K562 (cell line): ENCODE data around the gene SYN1. TPM values are rescaled to one million over a fixed set of nuclear protein-coding genes. Genes with fewer than 3 reads are reported as not detected.

Source experiments
- ADNP ChIP-seq: fragments of 200-800 bp; sonication (Bioruptor generic); IDR thresholded peaks from 2 replicates; pipeline ENCODE4 v1.6.1; 2016; ENCODE audit warnings: missing genetic modification characterization, missing compliant biosample characterization
- PPARD ChIP-seq: fragments of 250-450 bp; sonication (Bioruptor Pico); IDR thresholded peaks from 2 replicates; pipeline ENCODE4 v1.8.0; 2022; ENCODE audit warnings: inconsistent platforms, mild to moderate bottlenecking, moderate library complexity
- SLC30A9 ChIP-seq: fragments of 250-450 bp; sonication (Bioruptor Pico); IDR thresholded peaks from 2 replicates; pipeline ENCODE4 v1.8.0; 2022; ENCODE audit warnings: mild to moderate bottlenecking, moderate library complexity
- ZNF184 ChIP-seq: sonication (generic); formaldehyde crosslinking; IDR thresholded peaks from 2 replicates; pipeline ENCODE4 v1.5.0; 2020; ENCODE audit warnings: missing genetic modification reagents
- ZNF24 ChIP-seq: fragments of 450-650 bp; IDR thresholded peaks from 2 replicates; pipeline ENCODE4 v1.6.1; 2016
- polyA plus RNA-seq, 8 experiments: library from polyadenylated mRNA; depleted of rRNA in 4 of 8; stranded (reverse) in 5 of 8; unstranded in 3 of 8; fragments of >200 nt; fragmentation: Nextera tagmentation in 2 of 8; fragmentation: Illumina TruSeq in 1 of 8; extraction: Ambion mirVana in 2 of 8; extraction: Trizol in 1 of 8; gene quantifications; 2 replicates each; pipeline versions ENCODE4 v1.2.1 to v1.2.3, GENCODE V29; 2011 to 2014; ENCODE audit warnings: inconsistent platforms in 1 of 8, missing spikeins in 1 of 8
- total RNA-seq, 7 experiments: library from RNA; depleted of rRNA in 6 of 7; stranded (reverse); fragments of >200 nt in 6 of 7; fragmentation: Illumina TruSeq in 2 of 7; extraction: Trizol in 2 of 7; gene quantifications; 2 replicates each; pipeline versions ENCODE4 v1.2.1 to v1.2.3, GENCODE V29; 2011 to 2021; ENCODE audit warnings: low replicate concordance in 1 of 7
- TF ChIP-seq, protein P1 (sequence below): sonication (generic); formaldehyde crosslinking; IDR thresholded peaks from 2 replicates; pipeline ENCODE4 v1.8.1; 2023; ENCODE audit warnings: missing genetic modification reagents, mild to moderate bottlenecking, borderline replicate concordance
- TF ChIP-seq, protein P2 (sequence below), 2 experiments: fragments of 450-650 bp; formaldehyde crosslinking in 1 of 2; IDR thresholded peaks; 2 replicates each; pipeline versions ENCODE4 v1.4.0 to v1.6.1; 2014 to 2020; ENCODE audit warnings: mild to moderate bottlenecking in 2 of 2, borderline replicate concordance in 1 of 2, low read depth in 1 of 2
- TF ChIP-seq, protein P3 (sequence below): fragments of 250-450 bp; sonication (Bioruptor Pico); IDR thresholded peaks from 2 replicates; pipeline ENCODE4 v1.4.0; 2020; ENCODE audit warnings: borderline replicate concordance
- TF ChIP-seq, protein P4 (sequence below): fragments of 250-450 bp; sonication (Bioruptor Pico); IDR thresholded peaks from 2 replicates; pipeline ENCODE4 v1.8.0; 2021; ENCODE audit warnings: moderate library complexity, mild to moderate bottlenecking, inconsistent platforms

The SYN1 gene
- total and polyA plus RNA-seq, 9 of the 15 experiments (the other 6 are each of a cell fraction or from before 2014, with no cell fraction given): 0.01 to 0.28 (median 0.18) TPM; not detected in 2

DNA sequence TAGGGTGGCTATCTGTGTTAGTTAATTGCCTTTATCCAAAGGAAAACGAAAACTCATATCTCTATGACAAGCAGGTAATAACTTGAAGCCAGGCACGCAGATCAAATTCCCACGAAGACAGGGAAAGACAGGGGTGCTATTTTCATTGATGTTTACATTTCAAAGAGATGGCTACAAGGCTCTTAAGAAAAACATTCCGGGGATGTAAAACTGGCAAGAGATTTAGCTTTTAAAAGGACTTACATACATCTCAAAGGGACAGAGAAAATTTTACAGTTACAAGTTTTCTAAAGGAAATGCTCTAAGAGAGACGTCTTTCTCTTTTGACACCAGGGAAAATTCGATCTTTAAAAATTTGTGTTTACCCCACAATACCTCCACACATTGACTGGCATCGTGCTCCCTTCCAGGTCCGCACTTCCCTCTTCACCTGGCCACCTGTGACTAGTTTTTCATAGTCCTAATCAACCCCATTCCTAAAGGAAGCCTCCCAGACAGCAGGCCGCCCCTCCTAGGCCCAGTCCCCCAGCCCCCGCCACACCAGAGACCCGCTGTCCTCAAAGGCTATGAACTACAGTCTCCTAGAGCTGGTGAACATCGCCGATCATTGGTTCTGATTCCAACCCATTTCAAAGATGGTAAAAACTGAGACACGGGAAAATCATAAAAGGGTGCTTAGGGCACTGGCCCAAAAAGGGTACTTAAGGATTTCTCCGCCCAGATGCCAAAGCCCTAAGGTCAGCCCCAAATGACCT is 59.3 kb downstream of the SYN1 start (continued):
- TF ChIP-seq, protein P1, sequence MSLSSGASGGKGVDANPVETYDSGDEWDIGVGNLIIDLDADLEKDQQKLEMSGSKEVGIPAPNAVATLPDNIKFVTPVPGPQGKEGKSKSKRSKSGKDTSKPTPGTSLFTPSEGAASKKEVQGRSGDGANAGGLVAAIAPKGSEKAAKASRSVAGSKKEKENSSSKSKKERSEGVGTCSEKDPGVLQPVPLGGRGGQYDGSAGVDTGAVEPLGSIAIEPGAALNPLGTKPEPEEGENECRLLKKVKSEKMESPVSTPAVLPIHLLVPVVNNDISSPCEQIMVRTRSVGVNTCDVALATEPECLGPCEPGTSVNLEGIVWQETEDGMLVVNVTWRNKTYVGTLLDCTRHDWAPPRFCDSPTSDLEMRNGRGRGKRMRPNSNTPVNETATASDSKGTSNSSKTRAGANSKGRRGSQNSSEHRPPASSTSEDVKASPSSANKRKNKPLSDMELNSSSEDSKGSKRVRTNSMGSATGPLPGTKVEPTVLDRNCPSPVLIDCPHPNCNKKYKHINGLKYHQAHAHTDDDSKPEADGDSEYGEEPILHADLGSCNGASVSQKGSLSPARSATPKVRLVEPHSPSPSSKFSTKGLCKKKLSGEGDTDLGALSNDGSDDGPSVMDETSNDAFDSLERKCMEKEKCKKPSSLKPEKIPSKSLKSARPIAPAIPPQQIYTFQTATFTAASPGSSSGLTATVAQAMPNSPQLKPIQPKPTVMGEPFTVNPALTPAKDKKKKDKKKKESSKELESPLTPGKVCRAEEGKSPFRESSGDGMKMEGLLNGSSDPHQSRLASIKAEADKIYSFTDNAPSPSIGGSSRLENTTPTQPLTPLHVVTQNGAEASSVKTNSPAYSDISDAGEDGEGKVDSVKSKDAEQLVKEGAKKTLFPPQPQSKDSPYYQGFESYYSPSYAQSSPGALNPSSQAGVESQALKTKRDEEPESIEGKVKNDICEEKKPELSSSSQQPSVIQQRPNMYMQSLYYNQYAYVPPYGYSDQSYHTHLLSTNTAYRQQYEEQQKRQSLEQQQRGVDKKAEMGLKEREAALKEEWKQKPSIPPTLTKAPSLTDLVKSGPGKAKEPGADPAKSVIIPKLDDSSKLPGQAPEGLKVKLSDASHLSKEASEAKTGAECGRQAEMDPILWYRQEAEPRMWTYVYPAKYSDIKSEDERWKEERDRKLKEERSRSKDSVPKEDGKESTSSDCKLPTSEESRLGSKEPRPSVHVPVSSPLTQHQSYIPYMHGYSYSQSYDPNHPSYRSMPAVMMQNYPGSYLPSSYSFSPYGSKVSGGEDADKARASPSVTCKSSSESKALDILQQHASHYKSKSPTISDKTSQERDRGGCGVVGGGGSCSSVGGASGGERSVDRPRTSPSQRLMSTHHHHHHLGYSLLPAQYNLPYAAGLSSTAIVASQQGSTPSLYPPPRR: no peak
- TF ChIP-seq PPARD (CRISPR knock-in tag) (no peak), ZNF184 (no peak), SLC30A9 (CRISPR knock-in tag) (no peak), ZNF24 (no peak), ADNP (peak; percentile 94)
- TF ChIP-seq, protein P2, sequence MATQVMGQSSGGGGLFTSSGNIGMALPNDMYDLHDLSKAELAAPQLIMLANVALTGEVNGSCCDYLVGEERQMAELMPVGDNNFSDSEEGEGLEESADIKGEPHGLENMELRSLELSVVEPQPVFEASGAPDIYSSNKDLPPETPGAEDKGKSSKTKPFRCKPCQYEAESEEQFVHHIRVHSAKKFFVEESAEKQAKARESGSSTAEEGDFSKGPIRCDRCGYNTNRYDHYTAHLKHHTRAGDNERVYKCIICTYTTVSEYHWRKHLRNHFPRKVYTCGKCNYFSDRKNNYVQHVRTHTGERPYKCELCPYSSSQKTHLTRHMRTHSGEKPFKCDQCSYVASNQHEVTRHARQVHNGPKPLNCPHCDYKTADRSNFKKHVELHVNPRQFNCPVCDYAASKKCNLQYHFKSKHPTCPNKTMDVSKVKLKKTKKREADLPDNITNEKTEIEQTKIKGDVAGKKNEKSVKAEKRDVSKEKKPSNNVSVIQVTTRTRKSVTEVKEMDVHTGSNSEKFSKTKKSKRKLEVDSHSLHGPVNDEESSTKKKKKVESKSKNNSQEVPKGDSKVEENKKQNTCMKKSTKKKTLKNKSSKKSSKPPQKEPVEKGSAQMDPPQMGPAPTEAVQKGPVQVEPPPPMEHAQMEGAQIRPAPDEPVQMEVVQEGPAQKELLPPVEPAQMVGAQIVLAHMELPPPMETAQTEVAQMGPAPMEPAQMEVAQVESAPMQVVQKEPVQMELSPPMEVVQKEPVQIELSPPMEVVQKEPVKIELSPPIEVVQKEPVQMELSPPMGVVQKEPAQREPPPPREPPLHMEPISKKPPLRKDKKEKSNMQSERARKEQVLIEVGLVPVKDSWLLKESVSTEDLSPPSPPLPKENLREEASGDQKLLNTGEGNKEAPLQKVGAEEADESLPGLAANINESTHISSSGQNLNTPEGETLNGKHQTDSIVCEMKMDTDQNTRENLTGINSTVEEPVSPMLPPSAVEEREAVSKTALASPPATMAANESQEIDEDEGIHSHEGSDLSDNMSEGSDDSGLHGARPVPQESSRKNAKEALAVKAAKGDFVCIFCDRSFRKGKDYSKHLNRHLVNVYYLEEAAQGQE (IDR thresholded peaks at IDR 0.05; ENCODE audit: borderline replicate concordance): no peak
- TF ChIP-seq, protein P2 (CRISPR knock-in tag; IDR thresholded peaks at IDR 0.05; ENCODE audit: low read depth): no peak
- TF ChIP-seq, protein P3, sequence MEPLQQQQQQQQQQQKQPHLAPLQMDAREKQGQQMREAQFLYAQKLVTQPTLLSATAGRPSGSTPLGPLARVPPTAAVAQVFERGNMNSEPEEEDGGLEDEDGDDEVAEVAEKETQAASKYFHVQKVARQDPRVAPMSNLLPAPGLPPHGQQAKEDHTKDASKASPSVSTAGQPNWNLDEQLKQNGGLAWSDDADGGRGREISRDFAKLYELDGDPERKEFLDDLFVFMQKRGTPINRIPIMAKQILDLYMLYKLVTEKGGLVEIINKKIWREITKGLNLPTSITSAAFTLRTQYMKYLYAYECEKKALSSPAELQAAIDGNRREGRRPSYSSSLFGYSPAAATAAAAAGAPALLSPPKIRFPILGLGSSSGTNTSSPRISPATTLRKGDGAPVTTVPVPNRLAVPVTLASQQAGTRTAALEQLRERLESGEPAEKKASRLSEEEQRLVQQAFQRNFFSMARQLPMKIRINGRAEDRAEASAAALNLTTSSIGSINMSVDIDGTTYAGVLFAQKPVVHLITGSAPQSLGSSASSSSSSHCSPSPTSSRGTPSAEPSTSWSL (CRISPR knock-in tag): no peak
- TF ChIP-seq, protein P4, sequence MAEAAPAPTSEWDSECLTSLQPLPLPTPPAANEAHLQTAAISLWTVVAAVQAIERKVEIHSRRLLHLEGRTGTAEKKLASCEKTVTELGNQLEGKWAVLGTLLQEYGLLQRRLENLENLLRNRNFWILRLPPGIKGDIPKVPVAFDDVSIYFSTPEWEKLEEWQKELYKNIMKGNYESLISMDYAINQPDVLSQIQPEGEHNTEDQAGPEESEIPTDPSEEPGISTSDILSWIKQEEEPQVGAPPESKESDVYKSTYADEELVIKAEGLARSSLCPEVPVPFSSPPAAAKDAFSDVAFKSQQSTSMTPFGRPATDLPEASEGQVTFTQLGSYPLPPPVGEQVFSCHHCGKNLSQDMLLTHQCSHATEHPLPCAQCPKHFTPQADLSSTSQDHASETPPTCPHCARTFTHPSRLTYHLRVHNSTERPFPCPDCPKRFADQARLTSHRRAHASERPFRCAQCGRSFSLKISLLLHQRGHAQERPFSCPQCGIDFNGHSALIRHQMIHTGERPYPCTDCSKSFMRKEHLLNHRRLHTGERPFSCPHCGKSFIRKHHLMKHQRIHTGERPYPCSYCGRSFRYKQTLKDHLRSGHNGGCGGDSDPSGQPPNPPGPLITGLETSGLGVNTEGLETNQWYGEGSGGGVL (CRISPR knock-in tag): no peak
